Activated naive CD4-positive, alpha-beta T cell treated with anti-CD3 and anti-CD28 coated beads for 36 hours (primary cell): ENCODE results near the gene SYT15. TPM values are rescaled to one million over a fixed set of nuclear protein-coding genes. Genes with fewer than 3 reads are reported as not detected.
"Not testable (repeated sequence)": the region's sequence is repeated elsewhere in the genome, so short reads cannot be mapped to it uniquely, and the experiment has no call there.

Source experiments
- CTCF ChIA-PET: fragments of 350-600 bp; sonication (Branson Sonifier 250); formaldehyde crosslinking; loops from one replicate; lab custom pipeline; 2021; ENCODE audit warnings: antibody characterized with exemption; lab: Charles Lee
- DNase-seq: peaks from one replicate; pipeline ENCODE4 v3.0.0-alpha.2; 2020
- H3K27ac Mint-ChIP-seq: one replicate; pipeline ENCODE4 v1.8.0; 2021; ENCODE audit warnings: mild to moderate bottlenecking, mixed read lengths
- H3K27me3 Mint-ChIP-seq: one replicate; pipeline ENCODE4 v1.8.0; 2021; ENCODE audit warnings: low read depth, mixed read lengths
- H3K36me3 Mint-ChIP-seq: one replicate; pipeline ENCODE4 v1.8.0; 2021; ENCODE audit warnings: low read depth, mixed read lengths
- H3K4me1 Mint-ChIP-seq: one replicate; pipeline ENCODE4 v1.8.0; 2021; ENCODE audit warnings: low read depth, mixed read lengths
- H3K4me3 Mint-ChIP-seq: one replicate; pipeline ENCODE4 v1.8.0; 2021; ENCODE audit warnings: mild to moderate bottlenecking, moderate library complexity, mixed read lengths
- H3K9me3 Mint-ChIP-seq: one replicate; pipeline ENCODE4 v1.8.0; 2021; ENCODE audit warnings: mixed read lengths
- intact Hi-C: fragments of 100-400 bp; cut with micrococcal nuclease; formaldehyde crosslinking; loops from one replicate; pipeline ENCODE4 v1.15.1; 2023
- total RNA-seq, 2 experiments: library from RNA; stranded (reverse); gene quantifications; one replicate each; pipeline ENCODE4 v1.2.3, GENCODE V29; 2021

SYT15 gene
- total RNA-seq, 2 experiments from 2014 or later = 0.30 to 0.43 TPM

DNA sequence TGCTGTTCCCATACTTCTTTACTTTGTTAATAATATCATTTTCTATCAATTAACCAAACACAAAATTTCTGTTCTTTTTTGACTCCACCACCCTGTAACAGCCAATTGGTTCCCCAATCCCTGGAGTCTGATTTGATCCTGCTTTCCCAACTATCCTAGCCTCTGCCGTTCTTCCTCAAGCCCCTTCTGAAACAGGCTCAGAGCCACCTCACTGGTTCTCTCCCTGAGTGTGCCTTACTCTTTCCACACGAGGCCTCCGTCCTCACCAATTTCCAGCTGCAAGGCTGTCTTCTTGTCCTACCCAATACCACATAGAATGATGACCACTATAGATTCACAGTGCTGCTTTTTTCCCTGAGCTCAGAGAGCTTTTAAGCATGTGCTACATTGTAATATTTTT is 52.8 kb downstream of the SYT15 start:
- intact Hi-C loops, CTCF ChIA-PET, H3K36me3 Mint-ChIP-seq, H3K4me1 Mint-ChIP-seq, H3K27ac Mint-ChIP-seq, H3K27me3 Mint-ChIP-seq, H3K4me3 Mint-ChIP-seq, DNase-seq, H3K9me3 Mint-ChIP-seq: not testable (repeated sequence)

DNA sequence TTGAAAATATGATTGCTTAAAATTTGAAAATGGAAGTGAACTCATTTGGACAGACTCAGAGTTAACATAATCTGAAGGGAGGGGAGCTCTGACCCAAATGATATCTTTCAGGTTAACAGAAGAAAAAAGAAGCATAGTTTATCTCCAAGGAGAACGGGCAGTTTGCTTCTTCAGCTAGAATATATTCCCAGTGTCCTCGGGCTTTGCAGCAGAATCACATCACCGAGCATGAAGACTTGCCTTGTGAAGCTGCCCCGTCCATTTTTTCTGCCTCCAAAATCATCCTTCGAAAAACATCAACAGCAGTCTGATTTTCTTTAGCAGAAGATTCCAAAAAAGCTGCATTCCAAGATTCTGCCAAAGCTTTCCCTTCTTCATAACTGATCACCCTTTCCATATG is 55.8 kb downstream of the SYT15 start:
- intact Hi-C loops, CTCF ChIA-PET, H3K27me3 Mint-ChIP-seq, H3K9me3 Mint-ChIP-seq, DNase-seq, H3K36me3 Mint-ChIP-seq, H3K4me1 Mint-ChIP-seq, H3K27ac Mint-ChIP-seq: not testable (repeated sequence)
- peak overlapping the region; percentile 21 for H3K4me3 Mint-ChIP-seq

DNA sequence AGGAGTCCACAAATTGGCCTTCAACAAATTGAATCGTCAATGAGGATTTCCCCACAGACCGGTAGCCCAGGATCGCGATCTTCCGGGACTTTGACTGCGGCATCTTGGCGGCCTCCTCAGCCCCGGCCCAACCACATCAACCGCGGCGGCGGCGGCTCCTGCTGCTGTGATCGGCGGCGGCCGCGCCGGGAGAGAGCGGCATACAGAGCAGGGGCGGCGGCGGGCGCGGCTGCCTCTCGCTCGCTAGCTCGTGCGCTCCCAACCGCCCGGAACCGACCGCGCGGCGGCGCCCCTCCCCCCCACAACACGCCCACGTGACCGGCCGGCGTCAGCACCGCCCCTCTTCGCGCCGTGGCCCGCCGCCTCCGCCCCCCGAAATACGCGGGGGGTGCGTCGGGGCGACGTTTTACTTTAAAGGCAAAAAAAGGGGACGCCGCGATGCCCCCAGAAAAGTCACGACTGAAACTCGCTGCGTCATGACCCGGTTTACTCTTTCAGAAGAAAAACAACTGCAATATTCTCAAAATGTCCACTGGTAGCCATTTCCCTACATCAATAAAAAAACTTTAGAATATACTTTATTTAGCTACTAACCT is 56.5 kb downstream of the SYT15 start:
- CTCF ChIA-PET, H3K9me3 Mint-ChIP-seq, H3K27me3 Mint-ChIP-seq: not testable (repeated sequence)

DNA sequence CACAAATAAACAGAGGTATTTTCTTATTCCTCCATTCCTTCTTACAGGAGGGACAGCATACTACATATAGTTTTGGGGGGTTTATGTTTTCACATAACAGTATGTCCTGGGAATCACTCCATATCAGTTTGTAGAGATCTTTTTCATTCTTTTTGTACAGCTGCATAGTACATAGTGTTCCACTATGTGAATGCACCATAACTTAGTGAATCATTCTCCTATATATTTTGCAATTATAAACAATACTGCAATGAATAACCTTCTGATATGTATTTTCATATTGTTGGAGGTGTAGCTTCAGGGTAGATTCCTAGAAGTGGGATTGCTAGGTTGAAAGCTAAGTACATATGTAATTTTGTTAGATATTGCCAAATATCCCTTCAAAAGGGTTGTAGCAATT is 61.1 kb downstream of the SYT15 start:
- CTCF ChIA-PET, H3K36me3 Mint-ChIP-seq, H3K27ac Mint-ChIP-seq, H3K4me3 Mint-ChIP-seq, H3K4me1 Mint-ChIP-seq, intact Hi-C loops, H3K9me3 Mint-ChIP-seq, DNase-seq, H3K27me3 Mint-ChIP-seq: not testable (repeated sequence)

More for the DNA sequence above, 56.5 kb downstream of the SYT15 start:
- H3K27ac Mint-ChIP-seq, H3K36me3 Mint-ChIP-seq, intact Hi-C loops, H3K4me1 Mint-ChIP-seq, DNase-seq: not testable (repeated sequence)
- H3K4me3 Mint-ChIP-seq = peak overlapping the region; percentile 47

Other genes with a start within 250 kb of the SYT15 start
- not detected for gene ANXA8L1, start 203.4 kb upstream of the SYT15 start, total RNA-seq
- gene NPY4R, start 113.2 kb upstream of the SYT15 start, total RNA-seq = not detected
- gene GPRIN2, start 22.5 kb upstream of the SYT15 start, total RNA-seq = not detected